PFSK-1 (cell line): ENCODE results near the gene PPP4R2.

ENCODE experiments used
- FOXP2 ChIP-seq: optimal IDR thresholded peaks from 2 replicates; pipeline ENCODE3; 2011; ENCODE audit warnings: borderline replicate concordance, control low read depth, inconsistent platforms; ENCODE audit not compliant: insufficient read depth; ENCODE audit errors: extremely low read length, extremely low read depth
- POLR2AphosphoS5 ChIP-seq: IDR thresholded peaks from 2 replicates; pipeline ENCODE4 v1.6.1; 2012; ENCODE audit warnings: low read depth, mild to moderate bottlenecking, control low read depth, low read length, moderate library complexity
- SIN3A ChIP-seq: IDR thresholded peaks from 2 replicates; pipeline ENCODE4 v1.6.1; 2012; ENCODE audit warnings: mild to moderate bottlenecking, low read length, moderate library complexity, borderline replicate concordance; ENCODE audit not compliant: insufficient read depth
- TAF1 ChIP-seq: IDR thresholded peaks from 2 replicates; pipeline ENCODE4 v1.6.1; 2012; ENCODE audit warnings: low read length, control low read depth, borderline replicate concordance; ENCODE audit not compliant: insufficient read depth
- TF ChIP-seq, protein P1 (sequence below), 2 experiments: IDR thresholded peaks; 2 replicates each; pipeline versions ENCODE4 v1.6.1 to v1.8.0; 2011 to 2012; ENCODE audit warnings: low read depth in 2 of 2, low read length in 2 of 2, control low read depth in 1 of 2, inconsistent platforms in 1 of 2, mild to moderate bottlenecking in 1 of 2, moderate library complexity in 1 of 2; ENCODE audit not compliant: insufficient read depth in 1 of 2

DNA sequence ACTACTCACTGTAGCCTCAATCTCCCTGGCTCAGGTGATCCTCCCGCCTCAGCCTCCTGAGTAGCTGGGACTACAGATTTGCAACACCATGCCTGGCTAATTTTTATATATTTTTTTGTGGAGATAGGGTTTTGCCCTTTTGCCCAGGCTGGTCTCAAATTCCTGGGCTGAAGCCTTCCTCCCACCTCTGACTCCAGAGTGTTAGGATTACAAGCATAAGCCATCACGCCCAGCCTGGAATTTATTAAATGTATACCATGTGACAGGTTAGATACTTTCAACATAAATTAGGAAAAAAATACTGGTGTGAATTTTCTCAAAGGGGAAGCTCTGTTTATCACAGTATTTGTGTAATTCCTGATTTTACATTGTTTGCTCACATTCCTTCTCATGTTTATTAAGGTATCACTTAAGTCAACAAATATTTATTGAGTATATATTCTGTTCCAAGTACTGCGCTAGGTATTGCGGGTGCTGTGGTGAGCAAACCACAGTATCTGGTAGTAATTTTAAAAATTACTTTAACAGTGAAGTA is 24.8 kb downstream of the PPP4R2 start:
- no peak for TF ChIP-seq SIN3A
- no peak for TF ChIP-seq TAF1
- TF ChIP-seq POLR2AphosphoS5 = no peak
- TF ChIP-seq FOXP2 = no peak
- TF ChIP-seq, protein P1, sequence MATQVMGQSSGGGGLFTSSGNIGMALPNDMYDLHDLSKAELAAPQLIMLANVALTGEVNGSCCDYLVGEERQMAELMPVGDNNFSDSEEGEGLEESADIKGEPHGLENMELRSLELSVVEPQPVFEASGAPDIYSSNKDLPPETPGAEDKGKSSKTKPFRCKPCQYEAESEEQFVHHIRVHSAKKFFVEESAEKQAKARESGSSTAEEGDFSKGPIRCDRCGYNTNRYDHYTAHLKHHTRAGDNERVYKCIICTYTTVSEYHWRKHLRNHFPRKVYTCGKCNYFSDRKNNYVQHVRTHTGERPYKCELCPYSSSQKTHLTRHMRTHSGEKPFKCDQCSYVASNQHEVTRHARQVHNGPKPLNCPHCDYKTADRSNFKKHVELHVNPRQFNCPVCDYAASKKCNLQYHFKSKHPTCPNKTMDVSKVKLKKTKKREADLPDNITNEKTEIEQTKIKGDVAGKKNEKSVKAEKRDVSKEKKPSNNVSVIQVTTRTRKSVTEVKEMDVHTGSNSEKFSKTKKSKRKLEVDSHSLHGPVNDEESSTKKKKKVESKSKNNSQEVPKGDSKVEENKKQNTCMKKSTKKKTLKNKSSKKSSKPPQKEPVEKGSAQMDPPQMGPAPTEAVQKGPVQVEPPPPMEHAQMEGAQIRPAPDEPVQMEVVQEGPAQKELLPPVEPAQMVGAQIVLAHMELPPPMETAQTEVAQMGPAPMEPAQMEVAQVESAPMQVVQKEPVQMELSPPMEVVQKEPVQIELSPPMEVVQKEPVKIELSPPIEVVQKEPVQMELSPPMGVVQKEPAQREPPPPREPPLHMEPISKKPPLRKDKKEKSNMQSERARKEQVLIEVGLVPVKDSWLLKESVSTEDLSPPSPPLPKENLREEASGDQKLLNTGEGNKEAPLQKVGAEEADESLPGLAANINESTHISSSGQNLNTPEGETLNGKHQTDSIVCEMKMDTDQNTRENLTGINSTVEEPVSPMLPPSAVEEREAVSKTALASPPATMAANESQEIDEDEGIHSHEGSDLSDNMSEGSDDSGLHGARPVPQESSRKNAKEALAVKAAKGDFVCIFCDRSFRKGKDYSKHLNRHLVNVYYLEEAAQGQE (IDR thresholded peaks at IDR 0.05; ENCODE audit: insufficient read depth in 1 of 2, low read depth in 2 of 2, low read length in 2 of 2) = no peak
